DMS 273 (cell line): ENCODE data around the gene GP9.
"Not testable (repeated sequence)": the region's sequence is repeated elsewhere in the genome, so short reads cannot be mapped to it uniquely, and the experiment has no call there.

Experiments
- DNase-seq: peaks from one replicate; lab custom pipeline; 2025; ENCODE audit not compliant: unreplicated experiment; lab: John Stamatoyannopoulos, UW

GP9 gene

DNA sequence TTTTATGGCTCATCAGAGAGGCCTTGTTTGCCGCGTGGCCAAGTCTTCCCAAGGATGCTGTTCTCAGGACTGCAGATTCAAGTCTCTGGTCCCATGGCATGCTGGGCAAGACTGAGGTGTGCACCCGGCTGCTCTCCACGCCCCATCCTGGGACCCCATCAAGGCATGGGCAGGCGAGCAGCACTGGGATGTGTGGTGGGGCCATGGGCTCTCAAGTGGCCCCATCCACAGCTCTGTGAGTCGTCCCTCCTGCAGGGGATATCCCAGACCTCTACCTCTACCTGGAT, 13.1 kb upstream of the GP9 start:
- DNase-seq, result no peak

DNA sequence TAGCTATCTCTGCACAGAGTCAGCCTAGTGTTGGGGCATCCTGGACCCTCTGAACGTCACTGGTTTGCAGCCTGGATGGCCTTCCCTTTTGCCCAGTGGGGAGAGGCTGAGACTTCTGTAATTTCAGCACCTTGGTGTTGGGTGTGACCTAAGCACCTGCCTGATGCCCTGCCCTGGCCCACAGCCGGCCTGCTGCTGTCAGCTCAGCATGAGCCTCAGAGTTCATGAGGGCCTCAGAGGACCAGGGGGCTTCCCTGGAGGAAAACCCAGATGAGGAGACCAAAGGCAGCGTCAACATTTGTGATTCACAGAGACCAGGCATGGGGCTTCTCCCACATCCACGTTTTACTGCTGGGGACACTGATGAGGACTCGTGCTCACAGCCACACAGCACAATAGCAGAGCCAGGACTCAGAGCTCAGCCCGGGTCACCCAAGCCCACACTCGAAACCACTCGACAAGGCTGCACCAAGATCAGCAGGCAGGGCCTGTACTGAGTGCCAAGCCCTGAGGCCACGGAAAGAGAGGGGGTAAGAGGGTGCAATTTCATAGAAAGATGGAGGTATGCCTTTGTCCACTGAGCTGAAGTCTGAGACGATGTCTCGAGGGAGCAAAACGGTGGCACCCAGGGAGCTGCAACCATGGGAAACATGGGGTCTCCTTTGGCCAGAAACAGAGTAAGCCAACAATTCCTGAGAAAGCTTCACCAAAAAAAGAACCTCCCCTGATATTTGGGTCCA, 9.9 kb upstream of the GP9 start:
- DNase-seq, result no peak

DNA sequence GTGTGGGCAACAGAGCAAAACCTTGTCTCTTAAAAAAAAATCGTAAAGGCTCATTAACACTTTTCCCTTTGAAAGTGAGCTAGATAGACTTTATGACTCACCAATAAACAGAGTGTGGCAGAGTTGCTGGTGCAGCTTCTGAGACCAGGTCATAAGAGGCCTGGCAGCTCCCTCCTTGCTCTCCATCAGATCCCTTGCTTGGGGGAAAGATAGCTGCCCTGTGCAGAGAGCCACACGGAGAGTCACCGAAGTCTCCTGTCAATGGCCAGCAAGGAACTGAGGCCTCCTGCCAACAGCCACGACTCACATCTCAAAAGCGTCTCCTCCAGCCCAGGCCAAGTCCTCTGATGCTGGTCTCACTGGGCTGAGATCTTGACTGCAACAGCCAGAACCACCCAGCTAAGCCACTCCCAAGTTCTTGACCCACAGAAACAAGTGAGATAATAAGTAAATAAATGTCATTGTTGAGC, 8.7 kb upstream of the GP9 start:
- no peak for DNase-seq

- peak; percentile 64 for DNase-seq
Measured at GRCh38 chr3:129052675-129053074, 7.9 kb upstream of the GP9 start.

GRCh38 chr3:129054605-129055104, 5.9 kb upstream of the GP9 start:
- no peak for DNase-seq

- DNase-seq, result peak; percentile 29
Measured at GRCh38 chr3:129056451-129057173, 4.0 kb upstream of the GP9 start.

DNA sequence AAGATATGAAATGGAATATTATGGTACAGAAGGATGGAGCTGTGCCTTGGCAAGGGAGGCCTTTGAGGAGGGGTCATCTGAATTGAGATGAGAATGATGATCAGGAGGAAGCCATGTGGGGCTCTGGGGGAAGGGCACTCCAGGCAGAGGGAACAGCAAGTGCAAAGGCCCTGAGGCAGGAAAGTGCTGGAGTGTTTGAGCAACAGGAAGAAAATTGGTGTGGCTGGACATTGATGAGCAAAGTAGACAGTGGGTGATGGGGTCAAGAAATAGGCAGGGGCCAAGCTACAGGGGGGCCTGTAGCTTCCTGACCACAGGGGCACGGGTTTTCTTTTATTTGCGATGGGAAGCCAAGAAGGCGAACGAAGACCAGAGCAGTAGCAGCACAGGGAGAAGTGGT, 3.3 kb upstream of the GP9 start:
- DNase-seq, result no peak

DNA sequence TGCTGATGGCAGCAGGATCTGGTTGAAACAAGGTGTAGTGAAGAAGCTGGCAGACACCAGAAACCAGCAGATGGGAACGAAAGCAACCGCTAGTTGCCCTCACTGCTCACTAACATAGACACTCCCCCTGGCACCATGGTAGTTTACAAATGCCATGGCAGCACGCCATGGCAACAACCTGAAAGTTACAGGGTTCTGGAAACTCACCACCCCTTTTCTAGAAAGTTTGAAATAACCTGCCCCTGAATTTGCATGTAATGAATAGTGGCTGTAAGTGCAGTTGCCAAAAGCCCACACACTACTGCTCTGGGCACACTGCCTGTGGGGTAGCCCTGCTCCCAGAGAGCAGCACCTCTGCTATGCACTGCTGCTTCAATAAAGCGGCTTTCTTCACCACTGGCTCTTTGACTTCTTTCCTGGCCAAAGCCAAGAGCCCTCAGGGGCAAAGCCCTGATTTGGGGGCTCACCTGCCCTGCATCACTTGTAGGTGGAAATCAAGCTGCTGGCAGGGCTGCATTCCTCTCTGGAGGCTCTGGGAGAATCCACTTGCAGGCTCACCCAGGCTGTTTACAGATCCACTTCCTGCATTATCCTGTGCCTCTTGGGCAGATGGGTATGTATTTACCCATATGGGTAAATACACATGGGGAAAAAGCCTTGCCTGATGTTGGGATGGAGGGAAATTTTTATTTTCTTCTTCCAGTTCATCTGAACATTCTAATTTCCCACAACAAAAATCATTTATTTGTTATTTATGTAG, 2.0 kb upstream of the GP9 start:
- DNase-seq, result peak; percentile 95

- DNase-seq, result peak; percentile 52
Measured at GRCh38 chr3:129059311-129059958, 1.1 kb upstream of the GP9 start.

DNA sequence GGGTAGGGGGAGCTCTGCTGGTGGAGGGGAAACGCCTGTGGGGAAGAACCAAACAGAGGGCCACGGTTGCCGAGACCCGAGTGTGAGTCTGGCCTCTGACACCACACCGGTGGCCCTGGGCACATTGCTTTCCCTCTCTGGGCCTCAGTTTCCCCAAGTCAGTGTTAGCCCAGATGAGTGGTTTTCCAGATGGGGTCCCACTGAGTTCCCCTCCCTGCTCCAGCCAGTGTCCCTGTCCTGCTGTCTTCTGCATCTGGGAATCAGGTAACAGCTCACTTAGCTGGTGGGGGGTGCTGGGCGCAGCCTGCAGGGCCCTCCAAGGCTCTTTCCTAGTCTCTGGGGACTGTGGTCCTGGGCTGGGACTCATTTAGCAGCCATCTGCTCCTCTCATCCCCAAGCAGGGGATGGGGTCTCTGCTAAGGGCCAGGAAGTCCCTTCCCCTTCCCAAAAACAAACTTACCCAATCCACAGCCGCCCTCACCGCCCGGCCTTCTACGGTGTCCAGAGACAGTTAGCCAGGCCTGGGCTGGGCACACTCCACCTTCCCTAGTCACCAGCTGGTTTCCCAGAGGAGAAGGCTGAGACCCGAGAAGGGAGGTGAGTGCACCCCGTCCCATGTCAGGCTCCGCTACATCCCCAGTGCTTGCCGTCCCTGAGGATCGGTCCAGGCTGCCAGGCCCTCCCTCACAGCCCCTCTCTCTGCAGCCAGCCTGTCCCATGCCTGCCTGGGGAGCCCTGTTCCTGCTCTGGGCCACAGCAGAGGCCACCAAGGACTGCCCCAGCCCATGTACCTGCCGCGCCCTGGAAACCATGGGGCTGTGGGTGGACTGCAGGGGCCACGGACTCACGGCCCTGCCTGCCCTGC, 676 bp downstream of the GP9 start:
- no peak for DNase-seq

GRCh38 chr3:129061888-129062834, 1.6 kb downstream of the GP9 start:
- no peak for DNase-seq

GRCh38 chr3:129063091-129063640, 2.6 kb downstream of the GP9 start:
- DNase-seq, result no peak

GRCh38 chr3:129063841-129064482, 3.4 kb downstream of the GP9 start:
- DNase-seq, result peak; percentile 48

DNA sequence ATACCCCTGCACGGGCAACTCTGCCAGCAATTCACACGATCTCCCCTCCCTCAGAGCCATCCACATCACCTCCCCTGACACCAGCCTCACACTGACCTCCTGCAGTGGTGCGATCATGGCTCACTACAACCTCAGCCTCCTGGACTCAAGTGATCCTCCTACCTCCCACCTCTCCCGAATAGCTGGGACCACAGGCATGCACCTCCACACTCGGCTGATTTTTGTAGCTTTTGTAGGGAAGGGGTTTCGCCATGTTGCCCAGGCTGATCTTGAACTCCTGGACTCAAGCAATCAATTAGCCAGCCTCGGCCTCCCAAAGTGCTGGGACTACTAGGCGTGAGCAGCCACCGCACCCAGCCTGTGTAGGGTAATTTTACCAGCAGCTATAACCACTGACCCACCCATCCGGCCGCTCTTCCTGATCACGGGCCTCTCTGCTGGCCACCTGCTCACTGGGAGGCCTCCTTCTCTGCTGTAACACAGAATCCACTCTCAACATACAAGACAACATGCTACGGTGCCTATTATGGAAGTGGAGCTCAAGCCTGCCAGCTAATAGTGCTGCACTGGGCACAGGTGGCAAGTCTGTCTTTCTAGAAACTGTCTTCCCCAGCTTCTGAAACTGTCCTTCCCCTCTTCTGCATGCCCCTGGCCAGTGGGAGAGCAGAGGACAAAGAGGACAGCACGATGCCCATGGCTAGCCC, 4.6 kb downstream of the GP9 start:
- DNase-seq, result no peak

DNA sequence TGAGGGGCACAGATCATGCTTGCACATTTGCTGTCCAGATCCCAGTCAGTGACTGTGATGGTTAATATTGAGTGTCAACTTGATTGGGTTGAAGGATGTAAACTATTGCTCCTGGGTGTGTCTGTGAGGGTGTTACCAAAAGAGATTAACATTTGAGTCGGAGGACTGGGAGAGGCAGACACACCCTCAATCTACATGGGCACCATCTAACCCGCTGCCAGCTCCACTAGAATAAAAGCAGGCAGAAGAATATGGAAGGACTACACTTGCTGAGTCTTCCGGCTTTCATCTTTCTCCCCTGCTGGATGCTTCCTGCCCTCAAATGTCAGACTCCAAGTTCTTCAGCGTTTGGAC, 5.1 kb downstream of the GP9 start:
- no peak for DNase-seq

- not testable (repeated sequence) for DNase-seq
Measured at GRCh38 chr3:129067719-129068118, 7.1 kb downstream of the GP9 start.

DNA sequence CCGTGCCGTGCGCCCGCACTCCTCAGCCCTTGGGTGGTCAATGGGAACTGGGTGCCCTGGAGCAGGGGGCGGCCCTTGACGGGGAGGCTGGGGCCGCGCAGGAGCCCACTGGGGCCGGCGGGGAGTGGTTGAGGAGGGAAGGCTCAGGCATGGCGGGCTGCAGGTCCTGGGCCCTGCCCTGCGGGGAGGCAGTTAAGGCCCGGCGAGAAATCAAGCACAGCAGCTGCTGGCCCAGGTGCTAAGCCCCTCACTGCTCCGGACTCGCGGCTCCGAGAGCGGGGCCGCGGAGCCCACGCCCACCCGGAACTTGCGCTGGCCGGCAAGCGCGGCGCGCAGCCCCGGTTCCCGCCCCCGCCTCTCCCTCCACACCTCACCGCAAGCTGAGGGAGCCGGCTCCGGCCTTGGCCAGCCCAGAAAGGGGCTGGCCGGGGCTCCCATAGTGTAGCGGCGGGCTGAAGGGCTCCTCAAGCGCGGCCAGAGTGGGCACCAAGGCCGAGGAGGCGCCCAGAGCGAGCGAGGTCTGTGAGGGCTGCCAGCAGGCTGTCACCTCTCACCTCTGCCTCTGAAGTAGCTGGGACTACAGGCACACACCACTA, 7.8 kb downstream of the GP9 start:
- DNase-seq, result no peak
